OCI-LY1 (cell line): ENCODE measurements around the gene PSMB5.

Experiments used
- H2AFZ ChIP-seq: fragments of 200-600 bp; sonication (generic), shearing (Covaris generic); 2 replicates; pipeline ENCODE4 v1.6.0; 2014; ENCODE audit warnings: antibody characterized with exemption, mild to moderate bottlenecking, low read length
- H3F3A ChIP-seq: fragments of 200-600 bp; sonication (generic), shearing (Covaris generic); 2 replicates; pipeline ENCODE4 v1.6.0; 2014; ENCODE audit warnings: mild to moderate bottlenecking, antibody characterized with exemption, low read length, moderate library complexity; ENCODE audit not compliant: insufficient read depth
- H3K27ac ChIP-seq: fragments of 200-600 bp; sonication (generic); 2 replicates; pipeline ENCODE4 v1.5.1; 2014; ENCODE audit warnings: low read length, mixed run types, mild to moderate bottlenecking, low read depth; ENCODE audit not compliant: poor library complexity, severe bottlenecking
- H3K27me3 ChIP-seq: fragments of 200-600 bp; sonication (generic); 2 replicates; pipeline ENCODE4 v1.6.0; 2014; ENCODE audit warnings: antibody characterized with exemption, mild to moderate bottlenecking, low read length, moderate library complexity; ENCODE audit not compliant: insufficient read depth
- H3K36me3 ChIP-seq: fragments of 200-600 bp; sonication (generic); 2 replicates; pipeline ENCODE4 v1.6.1; 2014; ENCODE audit warnings: mild to moderate bottlenecking, antibody characterized with exemption, low read length, moderate library complexity, mixed read lengths; ENCODE audit not compliant: insufficient read depth
- H3K4me1 ChIP-seq: fragments of 200-600 bp; sonication (generic); 2 replicates; pipeline ENCODE4 v1.5.1; 2014; ENCODE audit warnings: mild to moderate bottlenecking, low read length, moderate library complexity; ENCODE audit not compliant: insufficient read depth, severe bottlenecking
- H3K4me2 ChIP-seq: fragments of 200-600 bp; sonication (generic), shearing (Covaris generic); 2 replicates; pipeline ENCODE4 v1.6.1; 2014; ENCODE audit warnings: low read length
- H3K4me3 ChIP-seq: fragments of 200-600 bp; sonication (generic); 2 replicates; pipeline ENCODE4 v1.5.1; 2014; ENCODE audit warnings: low read length, low read depth, mild to moderate bottlenecking, mixed read lengths; ENCODE audit not compliant: poor library complexity, severe bottlenecking
- H3K79me2 ChIP-seq: fragments of 200-600 bp; shearing (Covaris generic); 2 replicates; pipeline ENCODE4 v1.6.1; 2016; ENCODE audit warnings: mixed run types, low read length, mixed read lengths; ENCODE audit not compliant: insufficient read depth
- H3K9ac ChIP-seq: fragments of 200-600 bp; sonication (generic), shearing (Covaris generic); 2 replicates; pipeline ENCODE4 v1.6.1; 2014; ENCODE audit warnings: mild to moderate bottlenecking, low read length, mixed read lengths
- H3K9me2 ChIP-seq: fragments of 200-600 bp; sonication (generic), shearing (Covaris generic); 2 replicates; pipeline ENCODE4 v1.6.1; 2014; ENCODE audit warnings: low read depth, mild to moderate bottlenecking, low read length, mixed read lengths
- H3K9me3 ChIP-seq: fragments of 200-600 bp; shearing (Covaris generic); 2 replicates; pipeline ENCODE4 v1.6.1; 2014; ENCODE audit warnings: low read length, mixed read lengths
- H4K20me1 ChIP-seq: fragments of 200-600 bp; sonication (generic), shearing (Covaris generic); 2 replicates; pipeline ENCODE4 v1.6.0; 2016; ENCODE audit warnings: mild to moderate bottlenecking, low read length; ENCODE audit not compliant: insufficient read depth
- EZH2 ChIP-seq: fragments of 200-600 bp; sonication (generic), shearing (Covaris generic); IDR thresholded peaks from 2 replicates; pipeline ENCODE4 v1.8.0; 2017; ENCODE audit warnings: borderline replicate concordance, mixed run types, mild to moderate bottlenecking, antibody characterized with exemption, low read length, moderate library complexity, mixed read lengths
- TF ChIP-seq, protein P1 (sequence below): fragments of 200-600 bp; sonication (generic), shearing (Covaris generic); IDR thresholded peaks from 2 replicates; pipeline ENCODE4 v1.5.1; 2017; ENCODE audit warnings: mild to moderate bottlenecking, antibody characterized with exemption, low read length, moderate library complexity, mixed read lengths

The PSMB5 gene

DNA sequence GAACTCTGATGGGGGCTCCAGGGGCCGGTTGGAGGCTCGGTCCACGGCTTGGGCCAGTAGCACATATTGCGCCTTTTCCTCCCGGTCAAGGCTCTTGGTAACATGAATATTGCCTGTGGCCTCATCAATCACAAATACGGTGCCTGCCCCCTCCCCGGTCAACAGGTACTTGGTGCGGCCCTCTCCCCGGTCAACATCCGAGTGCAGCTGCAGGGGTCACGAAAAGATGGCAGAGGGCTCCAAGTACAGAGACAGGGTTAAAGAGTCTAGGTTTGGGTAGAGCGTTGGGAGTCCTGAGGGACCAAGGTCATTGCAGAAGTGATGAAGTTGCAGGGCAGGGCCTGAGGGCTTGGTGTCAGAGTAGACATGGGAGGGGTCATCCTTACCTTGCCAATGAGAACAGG lies 20.4 kb upstream of the PSMB5 start:
- no peak overlapping the region for H3K4me2 ChIP-seq
- no peaks in the 10 kb centered on the region for H3K9me2 ChIP-seq
- H4K20me1 ChIP-seq = no peaks in the 10 kb centered on the region
- no peak overlapping the region for H2AFZ ChIP-seq
- H3K79me2 ChIP-seq = no peaks in the 10 kb centered on the region
- TF ChIP-seq, protein P1, sequence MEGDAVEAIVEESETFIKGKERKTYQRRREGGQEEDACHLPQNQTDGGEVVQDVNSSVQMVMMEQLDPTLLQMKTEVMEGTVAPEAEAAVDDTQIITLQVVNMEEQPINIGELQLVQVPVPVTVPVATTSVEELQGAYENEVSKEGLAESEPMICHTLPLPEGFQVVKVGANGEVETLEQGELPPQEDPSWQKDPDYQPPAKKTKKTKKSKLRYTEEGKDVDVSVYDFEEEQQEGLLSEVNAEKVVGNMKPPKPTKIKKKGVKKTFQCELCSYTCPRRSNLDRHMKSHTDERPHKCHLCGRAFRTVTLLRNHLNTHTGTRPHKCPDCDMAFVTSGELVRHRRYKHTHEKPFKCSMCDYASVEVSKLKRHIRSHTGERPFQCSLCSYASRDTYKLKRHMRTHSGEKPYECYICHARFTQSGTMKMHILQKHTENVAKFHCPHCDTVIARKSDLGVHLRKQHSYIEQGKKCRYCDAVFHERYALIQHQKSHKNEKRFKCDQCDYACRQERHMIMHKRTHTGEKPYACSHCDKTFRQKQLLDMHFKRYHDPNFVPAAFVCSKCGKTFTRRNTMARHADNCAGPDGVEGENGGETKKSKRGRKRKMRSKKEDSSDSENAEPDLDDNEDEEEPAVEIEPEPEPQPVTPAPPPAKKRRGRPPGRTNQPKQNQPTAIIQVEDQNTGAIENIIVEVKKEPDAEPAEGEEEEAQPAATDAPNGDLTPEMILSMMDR = no peak
- TF ChIP-seq EZH2 = no peak
- H3K9ac ChIP-seq = no peak overlapping the region
- no peaks in the 10 kb centered on the region for H3F3A ChIP-seq
- H3K4me1 ChIP-seq = peaks cover 18% of the 10 kb centered on the region
- H3K9me3 ChIP-seq = no peaks in the 10 kb centered on the region
- H3K4me3 ChIP-seq = no peak overlapping the region
- peaks cover 17% of the 10 kb centered on the region for H3K36me3 ChIP-seq
- H3K27me3 ChIP-seq = no peaks in the 10 kb centered on the region
- H3K27ac ChIP-seq = no peak overlapping the region

DNA sequence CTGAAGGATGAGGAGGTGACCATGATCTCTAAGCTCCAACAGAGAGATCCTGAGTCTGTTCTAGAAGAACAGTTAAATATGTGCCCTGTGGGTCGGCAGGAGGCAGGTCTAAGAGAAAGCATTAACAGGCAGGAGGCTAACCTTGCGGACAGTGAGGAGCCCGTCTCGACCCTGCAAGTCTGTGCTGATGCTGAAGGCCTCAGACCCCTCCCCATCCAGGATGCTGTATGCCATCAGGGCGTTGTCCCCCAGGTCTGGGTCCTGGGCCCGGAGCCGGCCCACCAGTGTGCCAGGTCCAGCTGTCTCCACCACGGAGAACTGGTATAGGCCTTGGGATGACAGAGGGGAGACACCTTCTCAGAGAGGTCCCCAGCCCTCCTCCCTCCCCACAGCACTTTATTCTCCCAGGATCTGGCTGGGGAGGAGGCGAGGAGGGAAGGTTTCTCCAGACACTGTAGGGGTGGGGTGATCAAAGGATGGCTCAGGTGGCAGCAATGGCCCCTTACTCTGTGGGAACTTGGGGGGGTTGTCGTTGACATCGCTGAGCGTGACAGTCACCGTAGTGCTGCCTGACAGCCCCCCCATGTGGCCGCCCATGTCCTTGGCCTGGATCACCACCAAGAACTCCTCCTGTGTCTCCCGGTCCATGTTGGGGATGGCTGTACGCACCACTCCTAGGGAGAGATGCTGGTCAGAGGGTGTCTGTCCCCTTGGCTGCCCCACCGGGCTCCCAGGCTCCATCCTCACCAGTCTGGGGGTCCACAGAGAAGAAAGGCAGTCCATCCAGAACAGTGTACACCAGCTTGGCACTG lies 19.5 kb upstream of the PSMB5 start:
- Histone ChIP-seq H3K36me3 (peaks cover 10% of the 10 kb centered on the region), H2AFZ (no peak overlapping the region)
- TF ChIP-seq, protein P1 = peak; percentile 64
- no peak for TF ChIP-seq EZH2

DNA sequence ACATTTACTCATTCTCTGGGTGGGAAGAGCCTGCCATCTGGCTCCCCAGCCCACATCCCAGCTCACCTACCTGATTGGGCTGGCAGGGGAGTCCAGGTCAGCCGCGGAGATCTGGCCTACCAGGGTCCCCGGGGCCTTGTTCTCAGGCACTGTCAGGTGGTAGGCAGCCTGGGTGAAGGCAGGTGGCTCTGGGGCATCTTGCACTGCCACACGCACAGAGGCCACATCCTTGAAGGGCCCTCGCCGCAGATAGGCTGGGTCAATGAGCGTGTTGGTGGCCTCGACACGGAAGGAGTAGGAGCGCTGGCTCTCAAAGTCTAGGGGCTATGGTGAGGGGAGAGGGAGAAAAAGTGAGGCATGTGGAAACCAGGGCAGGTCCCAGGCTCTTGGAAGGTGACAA lies 18.7 kb upstream of the PSMB5 start:
- no peaks in the 10 kb centered on the region for H3K27me3 ChIP-seq
- no peak overlapping the region for H3K4me3 ChIP-seq
- H3K9me2 ChIP-seq = no peaks in the 10 kb centered on the region
- no peak for TF ChIP-seq EZH2
- TF ChIP-seq, protein P1 = no peak
- H3K27ac ChIP-seq = no peak overlapping the region
- H3K4me1 ChIP-seq = peaks cover 18% of the 10 kb centered on the region
- no peaks in the 10 kb centered on the region for H3K79me2 ChIP-seq
- no peak overlapping the region for H2AFZ ChIP-seq
- H4K20me1 ChIP-seq = no peaks in the 10 kb centered on the region
- peaks cover 3% of the 10 kb centered on the region; the same call in 1 of the 2 replicates for H3K36me3 ChIP-seq
- H3K9me3 ChIP-seq = no peaks in the 10 kb centered on the region
- H3F3A ChIP-seq = no peaks in the 10 kb centered on the region
- no peak overlapping the region for H3K4me2 ChIP-seq
- H3K9ac ChIP-seq = no peak overlapping the region

More for the DNA sequence above, 19.5 kb upstream of the PSMB5 start:
- H3K9me2 ChIP-seq = no peaks in the 10 kb centered on the region
- no peak overlapping the region for H3K27ac ChIP-seq
- H3K27me3 ChIP-seq = no peaks in the 10 kb centered on the region
- H3K79me2 ChIP-seq = no peaks in the 10 kb centered on the region
- H3K4me1 ChIP-seq = peaks cover 18% of the 10 kb centered on the region
- H3K9me3 ChIP-seq = no peaks in the 10 kb centered on the region
- no peak overlapping the region for H3K4me3 ChIP-seq
- H3K4me2 ChIP-seq = no peak overlapping the region
- H3F3A ChIP-seq = no peaks in the 10 kb centered on the region
- H3K9ac ChIP-seq = no peak overlapping the region
- no peaks in the 10 kb centered on the region for H4K20me1 ChIP-seq
